Chondrocyte (in vitro differentiated cells): ENCODE measurements around the gene USE1. TPM values are rescaled to one million over a fixed set of nuclear protein-coding genes. Genes with fewer than 3 reads are reported as not detected.

Source experiments
- DNase-seq: peaks from one replicate; pipeline ENCODE4 v3.0.0; 2021; ENCODE audit warnings: mixed read lengths, low spot score
- H3K27ac Mint-ChIP-seq: one replicate; pipeline ENCODE4 v1.8.0; 2021; ENCODE audit warnings: mild to moderate bottlenecking, moderate library complexity, mixed read lengths; ENCODE audit not compliant: unreplicated experiment
- H3K27me3 Mint-ChIP-seq: 2 replicates; pipeline ENCODE4 v1.8.0; 2021; ENCODE audit warnings: low read depth, mixed read lengths
- H3K36me3 Mint-ChIP-seq: 2 replicates; pipeline ENCODE4 v1.8.0; 2021; ENCODE audit warnings: low read depth, mixed read lengths
- H3K4me1 Mint-ChIP-seq: 2 replicates; pipeline ENCODE4 v1.8.0; 2021; ENCODE audit warnings: low read depth, mild to moderate bottlenecking, mixed read lengths
- H3K4me3 Mint-ChIP-seq: one replicate; pipeline ENCODE4 v1.8.0; 2021; ENCODE audit warnings: mild to moderate bottlenecking, moderate library complexity, mixed read lengths; ENCODE audit not compliant: unreplicated experiment
- H3K9me3 Mint-ChIP-seq: 2 replicates; pipeline ENCODE4 v1.8.0; 2021; ENCODE audit warnings: low read depth, mixed read lengths
- CTCF ChIP-seq: fragments of 200-600 bp; sonication (generic); IDR thresholded peaks from 2 replicates; pipeline ENCODE4 v1.5.0; 2021; ENCODE audit warnings: antibody characterized with exemption, mild to moderate bottlenecking, moderate library complexity
- total RNA-seq: library from RNA; stranded (reverse); gene quantifications from 3 replicates; pipeline ENCODE4 v1.2.1, GENCODE V29; 2021

Gene USE1
- total RNA-seq, 1 donor from 2014 or later, result 29.9 TPM

DNA sequence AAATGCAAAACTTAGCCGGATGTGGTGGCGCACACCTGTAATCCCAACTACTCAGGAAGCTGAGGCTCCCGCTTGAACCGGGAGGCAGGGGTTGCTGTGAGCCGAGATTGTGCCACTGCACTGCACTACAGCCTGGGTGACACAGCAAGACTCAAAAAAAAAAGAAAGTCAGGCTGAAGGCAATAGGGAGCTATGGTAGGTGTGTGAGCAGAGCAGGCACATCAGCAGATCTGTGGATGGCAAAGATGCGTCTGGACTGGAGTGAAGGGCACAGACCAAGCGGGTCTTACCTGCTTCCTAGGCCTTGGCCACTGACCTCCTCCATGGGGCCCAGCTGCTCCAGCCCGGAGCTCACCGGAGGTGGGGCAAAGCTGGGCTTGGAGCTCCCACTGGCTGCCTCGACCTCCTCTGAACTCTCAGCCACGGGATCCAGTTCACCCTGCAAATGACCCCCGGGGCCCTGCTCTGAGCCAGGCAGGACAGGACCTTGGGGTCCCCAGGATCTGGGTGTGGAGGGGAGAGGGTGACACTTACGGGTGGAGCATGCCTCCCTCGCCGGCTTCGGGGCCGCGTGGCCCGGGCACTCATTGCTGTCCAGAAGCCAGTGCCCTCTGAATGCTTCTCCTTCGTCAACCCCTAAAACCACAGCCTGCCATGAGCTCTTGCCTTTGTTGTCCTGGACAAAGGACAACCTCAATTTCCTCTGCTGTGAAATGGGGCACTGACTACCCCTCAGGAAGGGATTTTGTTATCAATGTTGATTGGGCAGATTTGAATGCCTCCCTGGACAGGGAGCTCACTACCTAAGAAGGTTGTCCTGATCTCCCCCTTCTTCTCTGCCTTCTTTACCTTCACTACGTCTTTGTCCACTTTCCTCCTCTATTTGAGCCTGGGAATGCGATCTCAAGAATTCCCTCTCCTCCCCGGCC, 48.8 kb downstream of the USE1 start:
- Mint-ChIP-seq H3K36me3 (no peaks in the 10 kb centered on the region), H3K4me1 (peaks cover 19% of the 10 kb centered on the region), H3K9me3 (peaks cover 4% of the 10 kb centered on the region), H3K27me3 (peaks cover 2% of the 10 kb centered on the region), H3K27ac (no peak overlapping the region), H3K4me3 (no peak overlapping the region)
- DNase-seq, result no peak
- no peak for TF ChIP-seq CTCF

GRCh38 chr19:17264641-17264979, 49.5 kb downstream of the USE1 start, which contains the start of gene USHBP1:
Gene USHBP1, minus strand, starts transcription at chr19:17264745. Its CDS starts 446 bp downstream, at chr19:17264299.
- Mint-ChIP-seq H3K4me3 (no peak within 1 kb of the TSS), H3K27ac (no peak within 1 kb of the TSS), H3K36me3 (no peaks in the 10 kb centered on the region), H3K4me1 (peaks cover 19% of the 10 kb centered on the region), H3K27me3 (peaks cover 2% of the 10 kb centered on the region), H3K9me3 (peaks cover 4% of the 10 kb centered on the region)
- TF ChIP-seq CTCF, result no peak
- DNase-seq, result no peak

DNA sequence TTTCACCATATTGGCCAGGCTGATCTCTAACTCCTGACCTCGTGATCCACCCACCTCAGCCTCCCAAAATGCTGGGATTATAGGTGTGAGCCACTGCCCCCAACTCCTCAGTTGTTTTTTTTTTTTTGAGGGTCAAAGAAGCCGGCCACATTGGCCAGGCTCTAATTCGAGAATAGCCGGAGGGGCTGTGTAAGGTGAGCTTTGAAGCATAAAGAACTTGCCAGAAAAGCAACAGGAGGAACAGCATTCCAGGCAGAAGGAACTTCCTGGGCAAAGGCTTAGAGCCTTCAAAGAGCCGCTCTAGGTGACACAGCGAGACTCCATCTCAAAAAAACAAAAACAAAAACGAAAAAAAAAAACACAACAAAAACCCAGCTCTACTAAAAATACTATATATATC, 50.9 kb downstream of the USE1 start:
- DNase-seq, result no peak
- no peak for TF ChIP-seq CTCF
- no peaks in the 10 kb centered on the region for H3K27me3 Mint-ChIP-seq
- H3K4me1 Mint-ChIP-seq, result peaks cover 16% of the 10 kb centered on the region
- H3K9me3 Mint-ChIP-seq, result peaks cover 4% of the 10 kb centered on the region
- H3K36me3 Mint-ChIP-seq, result peaks cover 2% of the 10 kb centered on the region
- H3K27ac Mint-ChIP-seq, result no peak overlapping the region
- H3K4me3 Mint-ChIP-seq, result no peak overlapping the region

DNA sequence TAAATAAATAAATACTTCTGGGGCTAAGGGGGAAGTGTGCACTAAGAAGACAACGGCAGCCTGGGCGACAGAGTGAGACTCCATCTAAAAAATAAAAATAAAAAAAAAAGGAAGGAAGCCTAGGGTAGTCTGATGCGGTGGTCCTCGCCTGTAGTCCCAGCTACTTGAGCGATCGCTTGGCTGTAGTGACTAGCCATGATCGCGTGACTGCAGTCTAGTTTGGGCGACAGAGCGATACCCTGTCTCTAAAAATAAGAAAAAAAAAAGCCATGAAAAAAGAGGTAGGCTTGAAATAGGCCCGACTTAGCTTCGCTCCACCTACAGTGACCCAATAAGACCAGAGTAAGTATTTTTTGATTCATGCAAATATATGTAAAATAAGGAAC, 51.4 kb downstream of the USE1 start:
- Mint-ChIP-seq H3K27me3 (no peaks in the 10 kb centered on the region), H3K9me3 (peaks cover 4% of the 10 kb centered on the region), H3K27ac (peak overlapping the region; percentile 97), H3K4me1 (peaks cover 16% of the 10 kb centered on the region), H3K4me3 (no peak overlapping the region), H3K36me3 (peaks cover 6% of the 10 kb centered on the region)
- no peak for DNase-seq
- no peak for TF ChIP-seq CTCF

DNA sequence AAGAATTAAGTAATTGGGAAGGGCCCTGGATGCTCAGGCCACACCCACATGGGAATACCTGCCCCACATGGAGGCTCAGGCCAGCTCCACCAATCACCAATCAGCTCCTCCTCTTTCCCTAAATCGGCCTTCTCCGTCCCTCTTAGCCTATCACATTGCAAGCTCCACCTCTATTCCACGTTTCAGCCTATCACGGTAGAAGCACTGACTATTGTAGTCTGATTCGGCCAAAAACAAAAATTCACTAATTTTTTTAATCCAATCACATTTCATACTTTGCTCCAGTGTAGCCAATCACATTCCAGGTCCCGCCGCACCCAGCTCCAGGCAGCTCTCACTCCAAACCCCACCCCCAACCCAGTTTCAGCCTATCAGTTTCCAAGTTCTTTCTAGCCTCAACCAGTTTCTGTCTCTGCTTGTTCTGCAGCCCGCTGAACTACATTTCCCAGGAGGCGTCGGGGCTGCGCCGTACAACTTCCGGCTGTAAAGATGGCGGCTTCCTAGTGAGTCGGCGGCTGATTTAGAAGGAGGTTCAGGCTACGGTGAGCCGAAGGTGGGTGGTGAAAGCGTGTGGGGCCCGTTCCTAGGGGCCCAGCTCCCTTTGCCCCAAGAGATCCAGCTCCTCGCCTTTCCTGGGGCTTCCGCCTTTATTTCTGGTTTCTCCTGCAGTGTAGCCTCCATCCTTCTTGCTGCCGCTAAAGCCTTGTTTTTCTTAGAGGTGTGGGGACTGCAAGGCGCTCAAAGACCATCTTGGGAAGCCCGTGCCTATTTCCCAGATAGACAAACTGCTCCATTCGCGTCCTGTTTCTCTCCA, 52.0 kb downstream of the USE1 start, which contains the start of gene BABAM1:
Gene BABAM1 (plus strand): TSS at position 469 of the 814 bp plus-strand sequence. CDS start 1,364 bp downstream, outside the sequence.
- peaks cover 16% of the 10 kb centered on the region for H3K4me1 Mint-ChIP-seq
- no peak for TF ChIP-seq CTCF
- peaks cover 4% of the 10 kb centered on the region for H3K9me3 Mint-ChIP-seq
- H3K27ac Mint-ChIP-seq, result peak within 1 kb of the TSS; percentile 97
- H3K36me3 Mint-ChIP-seq, result peaks cover 6% of the 10 kb centered on the region
- no peaks in the 10 kb centered on the region for H3K27me3 Mint-ChIP-seq
- peak within 1 kb of the TSS; percentile 85 for H3K4me3 Mint-ChIP-seq
- DNase-seq, result no peak
